Smooth muscle cell (in vitro differentiated cells): ENCODE measurements around the gene INTS12. TPM values are rescaled to one million over a fixed set of nuclear protein-coding genes. Genes with fewer than 3 reads are reported as not detected.

Experiments used
- DNase-seq: peaks from one replicate; lab custom pipeline; 2025; ENCODE audit not compliant: unreplicated experiment; lab: John Stamatoyannopoulos, UW
- H2AFZ ChIP-seq: fragments of 200-600 bp; sonication (generic); 2 replicates; pipeline ENCODE4 v1.6.0; 2016; ENCODE audit warnings: antibody characterized with exemption, low read depth, mild to moderate bottlenecking
- H3F3A ChIP-seq: fragments of 200-600 bp; sonication (generic); 2 replicates; pipeline ENCODE4 v1.6.0; 2017; ENCODE audit warnings: antibody characterized with exemption, low read depth
- H3K27ac ChIP-seq: fragments of 200-600 bp; sonication (generic); 2 replicates; pipeline ENCODE4 v1.5.1; 2016; ENCODE audit warnings: low read depth, mild to moderate bottlenecking
- H3K27me3 ChIP-seq: fragments of 200-600 bp; sonication (generic); 2 replicates; pipeline ENCODE4 v1.6.1; 2016; ENCODE audit warnings: low read depth, mild to moderate bottlenecking
- H3K36me3 ChIP-seq: fragments of 200-600 bp; sonication (generic); 2 replicates; pipeline ENCODE4 v1.5.1; 2016; ENCODE audit warnings: low read depth
- H3K4me1 ChIP-seq: fragments of 200-600 bp; sonication (generic); 2 replicates; pipeline ENCODE4 v1.5.1; 2016; ENCODE audit warnings: low read depth
- H3K4me2 ChIP-seq: fragments of 200-600 bp; sonication (generic); 2 replicates; pipeline ENCODE4 v1.6.0; 2016; ENCODE audit warnings: mild to moderate bottlenecking
- H3K4me3 ChIP-seq: fragments of 200-600 bp; sonication (generic); 2 replicates; pipeline ENCODE4 v1.5.1; 2016; ENCODE audit warnings: mild to moderate bottlenecking
- H3K79me2 ChIP-seq: fragments of 200-600 bp; sonication (generic); 2 replicates; pipeline ENCODE4 v1.6.0; 2016; ENCODE audit warnings: low read depth, mild to moderate bottlenecking
- H3K9ac ChIP-seq: fragments of 200-600 bp; sonication (generic); 2 replicates; pipeline ENCODE4 v1.6.0; 2016; ENCODE audit warnings: low read depth
- H3K9me3 ChIP-seq: fragments of 200-600 bp; sonication (generic); replicated peaks from 2 replicates; pipeline ENCODE4 v1.5.1; 2016; ENCODE audit warnings: low read depth
- H4K20me1 ChIP-seq: fragments of 200-600 bp; sonication (generic); 2 replicates; pipeline ENCODE4 v1.6.0; 2016; ENCODE audit warnings: low read depth
- CTCF ChIP-seq: fragments of 200-600 bp; sonication (generic); IDR thresholded peaks from 2 replicates; pipeline ENCODE4 v1.5.1; 2017; ENCODE audit warnings: borderline replicate concordance, mild to moderate bottlenecking, antibody characterized with exemption; ENCODE audit not compliant: insufficient read depth, poor library complexity, severe bottlenecking
- WGBS: methylation state at CpG from one replicate; pipeline ENCODE4 v1.1.7; 2016; ENCODE audit warnings: low lambda C conversion rate; 5-methylcytosine and 5-hydroxymethylcytosine counted together
- polyA plus RNA-seq: library from polyadenylated mRNA; unstranded; fragments of >200 nt; fragmentation: Nextera tagmentation; extraction: Ambion mirVana; gene quantifications from 2 replicates; pipeline ENCODE4 v1.2.1, GENCODE V29; 2016
- total RNA-seq: library from RNA; depleted of rRNA; stranded (reverse); fragments of >200 nt; gene quantifications from 2 replicates; pipeline ENCODE4 v1.2.3, GENCODE V29; 2014

INTS12 gene
- total and polyA plus RNA-seq, 2 experiments from 2014 or later: 23.6 to 29.6 TPM

GRCh38 chr4:105674011-105674410, 34.5 kb downstream of the INTS12 start:
- no peaks in the 10 kb centered on the region for H4K20me1 ChIP-seq
- H3K36me3 ChIP-seq: no peaks in the 10 kb centered on the region
- H3K4me3 ChIP-seq: no peak overlapping the region
- DNase-seq: no peak
- no peak overlapping the region for H3K4me2 ChIP-seq
- H3K27ac ChIP-seq: no peak overlapping the region
- H3K27me3 ChIP-seq: peaks cover 9% of the 10 kb centered on the region
- no peaks in the 10 kb centered on the region for H3K9me3 ChIP-seq
- no peak overlapping the region for H3K9ac ChIP-seq
- no peak for TF ChIP-seq CTCF
- H3F3A ChIP-seq: no peaks in the 10 kb centered on the region
- H2AFZ ChIP-seq: no peak overlapping the region
- H3K79me2 ChIP-seq: no peaks in the 10 kb centered on the region
- H3K4me1 ChIP-seq: no peaks in the 10 kb centered on the region
- 86% methylated on average over 1 of the region's 1 CpG for WGBS

GRCh38 chr4:105671301-105671700, 37.2 kb downstream of the INTS12 start:
- 85% methylated on average over 2 of the region's 2 CpGs for WGBS
- no peaks in the 10 kb centered on the region for H3F3A ChIP-seq
- no peak for DNase-seq
- no peaks in the 10 kb centered on the region for H4K20me1 ChIP-seq
- peaks cover 14% of the 10 kb centered on the region for H3K27me3 ChIP-seq
- H3K4me1 ChIP-seq: no peaks in the 10 kb centered on the region
- TF ChIP-seq CTCF: no peak
- H3K9me3 ChIP-seq: no peaks in the 10 kb centered on the region
- H3K4me3 ChIP-seq: no peak overlapping the region
- H3K36me3 ChIP-seq: no peaks in the 10 kb centered on the region
- no peak overlapping the region for H3K4me2 ChIP-seq
- H3K79me2 ChIP-seq: no peaks in the 10 kb centered on the region
- H3K9ac ChIP-seq: no peak overlapping the region
- H3K27ac ChIP-seq: no peak overlapping the region
- no peak overlapping the region for H2AFZ ChIP-seq

GRCh38 chr4:105670684-105671083, 37.8 kb downstream of the INTS12 start:
- Histone ChIP-seq H3K4me3 (no peak overlapping the region), H3K4me2 (no peak overlapping the region), H3K27ac (no peak overlapping the region), H3K9ac (no peak overlapping the region), H3K36me3 (no peaks in the 10 kb centered on the region), H3K27me3 (peaks cover 14% of the 10 kb centered on the region), H3K4me1 (no peaks in the 10 kb centered on the region), H3K9me3 (no peaks in the 10 kb centered on the region), H4K20me1 (no peaks in the 10 kb centered on the region), H3K79me2 (no peaks in the 10 kb centered on the region), H2AFZ (no peak overlapping the region), H3F3A (no peaks in the 10 kb centered on the region)
- DNase-seq: no peak
- no peak for TF ChIP-seq CTCF

GRCh38 chr4:105666693-105667092, 41.8 kb downstream of the INTS12 start:
- no peak for DNase-seq
- Histone ChIP-seq H3K36me3 (no peaks in the 10 kb centered on the region), H3K4me3 (no peak overlapping the region), H3K27me3 (peaks cover 14% of the 10 kb centered on the region), H3K79me2 (no peaks in the 10 kb centered on the region), H4K20me1 (no peaks in the 10 kb centered on the region), H2AFZ (no peak overlapping the region), H3F3A (no peaks in the 10 kb centered on the region), H3K4me2 (no peak overlapping the region), H3K9ac (no peak overlapping the region), H3K9me3 (no peaks in the 10 kb centered on the region), H3K27ac (no peak overlapping the region), H3K4me1 (no peaks in the 10 kb centered on the region)
- peak; percentile 23 for TF ChIP-seq CTCF
- 48% methylated on average over 5 of the region's 5 CpGs for WGBS
